HG02759 (cell line): ENCODE results near the gene BIRC7.

Experiments
- ATAC-seq: cut with Tn5 transposase; IDR thresholded peaks from one replicate; pipeline ENCODE4 v1.9.1; 2021; ENCODE audit warnings: mild to moderate bottlenecking, moderate library complexity; ENCODE audit not compliant: unreplicated experiment

BIRC7 gene

DNA sequence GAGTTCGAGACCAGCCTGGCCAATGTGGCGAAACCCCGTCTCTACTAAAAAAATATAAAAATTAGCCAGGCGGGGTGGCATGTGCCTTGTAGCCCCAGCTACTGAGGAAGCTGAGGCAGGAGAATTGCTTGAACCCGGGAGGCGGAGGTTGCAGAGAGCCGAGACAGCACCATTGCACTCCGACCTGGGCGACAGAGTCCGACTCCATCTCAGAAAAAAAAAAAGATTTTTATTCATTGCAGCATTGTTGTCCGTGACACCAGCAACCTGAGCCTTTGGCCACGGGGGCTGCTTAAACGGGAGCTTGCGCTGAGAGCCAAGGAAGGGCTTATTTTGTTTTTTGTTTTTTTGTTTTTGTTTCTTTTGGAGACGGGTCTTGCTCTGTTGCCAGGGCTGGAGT, 44.2 kb downstream of the BIRC7 start:
- ATAC-seq: no peak

DNA sequence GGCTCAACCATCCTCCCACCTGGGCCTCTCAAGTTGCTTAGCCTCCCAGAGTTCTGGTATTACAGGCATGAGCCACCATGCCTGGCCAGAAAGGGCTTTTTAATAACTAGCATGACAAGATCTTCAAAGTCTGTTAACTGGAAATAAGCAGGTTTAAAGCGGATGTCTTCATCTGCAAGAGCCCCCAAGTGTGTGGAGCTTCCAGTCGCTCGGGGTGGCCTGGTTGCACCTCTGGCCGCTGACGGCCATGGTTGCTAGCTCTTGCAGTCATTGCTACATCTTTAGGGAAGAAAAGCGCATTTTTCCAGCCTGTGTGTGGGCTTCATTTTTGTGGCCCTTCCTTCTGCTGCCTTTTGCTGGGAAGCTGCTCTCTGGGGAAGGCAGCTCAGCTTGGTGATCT, 44.7 kb downstream of the BIRC7 start:
- no peak for ATAC-seq

DNA sequence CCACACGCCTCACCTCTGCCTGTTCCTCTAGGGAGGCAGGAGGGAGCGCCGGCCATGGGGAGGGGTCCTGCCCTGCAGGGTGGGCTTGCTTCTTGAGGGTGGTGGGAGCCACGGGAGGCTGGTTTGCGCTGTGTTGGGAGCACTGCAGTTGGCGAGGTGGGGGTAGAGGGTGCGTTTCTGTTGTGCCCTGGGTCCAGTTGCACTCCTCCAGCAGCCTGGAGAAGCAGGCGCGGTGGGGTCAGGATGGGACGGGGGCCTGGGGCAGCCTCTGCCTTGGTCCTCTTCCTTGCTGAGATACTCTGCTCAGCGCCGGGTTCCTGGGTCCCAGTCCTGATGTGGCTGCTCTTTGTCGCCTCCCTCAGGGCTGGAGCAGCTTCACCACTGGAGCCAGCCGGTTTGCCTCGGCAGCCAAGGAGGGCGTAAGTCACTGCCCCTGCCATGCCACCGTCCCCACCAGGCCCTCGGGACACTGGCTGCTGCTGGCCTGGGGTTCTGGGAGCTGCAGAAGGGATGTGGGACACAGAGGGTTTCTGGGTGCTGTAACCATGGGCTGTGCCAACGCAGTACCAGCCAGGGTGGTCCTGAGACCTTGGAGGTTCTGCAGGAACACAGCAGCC, 45.3 kb downstream of the BIRC7 start:
- no peak for ATAC-seq

DNA sequence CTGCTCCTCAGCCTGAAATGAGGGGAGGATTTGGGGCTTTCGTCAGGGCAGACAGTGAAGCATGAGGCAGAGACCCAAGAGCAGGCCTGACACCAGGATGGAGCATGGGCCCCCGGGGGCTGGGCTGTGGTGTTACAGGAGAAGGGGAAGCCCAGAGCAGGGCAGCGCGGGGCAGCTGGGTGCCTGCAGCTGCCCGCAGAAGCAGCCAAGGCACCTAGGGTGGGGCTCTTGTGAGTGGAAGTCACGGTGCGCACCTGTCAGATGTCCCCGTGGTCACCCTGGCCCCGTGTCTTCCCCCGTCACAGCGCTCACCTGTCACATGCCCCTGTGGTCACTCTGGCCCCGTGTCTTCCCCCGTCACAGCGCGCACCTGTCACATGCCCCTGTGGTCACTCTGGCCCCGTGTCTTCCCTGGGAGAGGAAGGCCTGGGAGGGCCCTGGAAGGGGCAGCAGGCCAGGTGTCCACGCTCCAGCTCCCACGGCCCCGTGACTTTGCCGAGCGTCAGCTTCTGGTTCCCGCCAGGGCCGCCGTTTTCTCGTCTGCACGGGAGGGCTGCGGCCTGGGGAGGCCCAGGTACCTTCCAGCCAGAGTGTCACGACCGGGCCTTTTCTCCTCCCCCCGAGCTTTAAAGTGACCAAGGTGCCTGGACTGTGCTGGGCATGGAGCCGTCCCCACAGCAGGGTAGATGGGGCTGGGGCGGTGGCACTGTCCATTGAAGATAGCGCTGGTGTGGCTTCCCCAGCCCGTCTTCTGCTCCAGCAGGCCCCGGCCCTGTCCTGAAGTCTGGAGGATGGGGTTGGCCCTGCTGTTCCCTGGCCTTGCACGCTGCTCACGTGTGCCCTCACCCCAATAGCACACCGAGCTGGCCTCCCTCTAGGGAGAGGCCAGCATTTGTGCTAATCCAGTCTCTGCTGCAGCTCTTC, 46.3 kb downstream of the BIRC7 start:
- ATAC-seq: no peak

DNA sequence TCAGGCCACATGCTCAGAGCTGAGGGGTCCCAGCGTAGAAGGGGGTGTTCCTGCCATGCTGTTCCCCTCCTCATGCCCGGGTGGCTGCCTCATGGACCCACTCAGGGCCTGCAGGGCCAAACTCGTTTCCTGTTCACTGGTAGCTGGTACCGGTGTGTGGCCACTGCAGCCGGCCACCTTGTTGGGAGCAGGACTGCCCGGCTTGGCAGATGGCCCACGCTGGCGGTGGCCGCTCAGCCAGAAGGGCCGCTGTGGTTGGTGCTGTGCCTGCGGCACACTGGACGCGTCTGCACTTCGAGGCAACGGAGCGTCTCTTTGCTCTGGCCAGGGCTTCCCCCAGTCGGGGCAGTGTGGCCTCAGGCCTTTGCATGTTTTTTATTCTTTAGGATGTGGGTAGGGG, 47.2 kb downstream of the BIRC7 start:
- no peak for ATAC-seq

DNA sequence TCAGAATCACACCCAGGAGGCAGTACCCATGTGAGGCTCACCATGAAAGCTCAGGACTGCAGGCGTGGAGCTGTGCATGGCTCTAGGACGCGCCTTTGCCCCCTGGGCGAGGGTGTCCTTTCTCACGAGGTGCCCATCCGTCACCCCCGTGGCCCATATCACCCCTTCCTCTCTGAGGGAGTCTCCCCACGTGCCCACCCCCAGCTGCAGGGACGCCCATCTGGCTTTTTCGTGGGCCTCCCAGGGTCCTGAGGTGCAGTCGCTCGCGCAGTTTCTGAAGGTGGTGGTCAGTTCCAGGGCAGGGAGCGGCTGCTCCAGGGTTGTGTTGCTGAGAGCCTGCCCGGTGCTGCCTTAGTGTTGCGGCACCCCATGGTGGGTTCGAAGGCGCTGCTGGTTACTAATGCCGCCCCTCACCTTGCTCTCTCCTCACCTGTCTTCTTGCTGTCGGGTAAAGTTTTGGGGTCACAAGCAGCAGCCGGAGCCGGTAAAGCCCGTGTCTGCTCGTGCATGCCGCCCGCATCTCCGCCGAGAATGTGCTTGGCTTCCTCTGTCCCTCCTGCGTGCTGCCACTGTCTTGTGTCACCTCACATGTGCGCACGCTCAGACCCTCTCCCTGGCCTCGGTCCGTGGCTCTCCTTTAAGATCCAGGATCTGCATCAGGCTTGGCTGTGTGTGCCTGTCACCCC, 47.8 kb downstream of the BIRC7 start:
- no peak for ATAC-seq

DNA sequence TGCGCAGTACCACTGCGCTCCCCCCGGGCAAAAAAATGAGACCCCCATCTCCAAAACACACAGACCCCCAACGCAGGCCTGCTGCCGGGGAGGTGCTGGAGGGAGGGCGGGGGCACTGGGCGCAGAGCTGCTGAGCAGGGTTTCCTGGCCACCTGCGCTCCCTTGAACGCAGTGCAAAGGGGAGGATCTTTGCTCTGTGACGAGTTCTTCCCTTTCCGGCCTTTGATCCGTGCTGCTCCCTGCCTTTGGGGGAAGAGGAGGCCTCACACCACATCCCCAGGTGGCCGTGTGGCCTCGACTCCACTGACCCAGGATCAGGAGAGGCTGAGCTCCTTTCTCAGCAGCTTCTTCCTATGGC, 48.4 kb downstream of the BIRC7 start:
- no peak for ATAC-seq

DNA sequence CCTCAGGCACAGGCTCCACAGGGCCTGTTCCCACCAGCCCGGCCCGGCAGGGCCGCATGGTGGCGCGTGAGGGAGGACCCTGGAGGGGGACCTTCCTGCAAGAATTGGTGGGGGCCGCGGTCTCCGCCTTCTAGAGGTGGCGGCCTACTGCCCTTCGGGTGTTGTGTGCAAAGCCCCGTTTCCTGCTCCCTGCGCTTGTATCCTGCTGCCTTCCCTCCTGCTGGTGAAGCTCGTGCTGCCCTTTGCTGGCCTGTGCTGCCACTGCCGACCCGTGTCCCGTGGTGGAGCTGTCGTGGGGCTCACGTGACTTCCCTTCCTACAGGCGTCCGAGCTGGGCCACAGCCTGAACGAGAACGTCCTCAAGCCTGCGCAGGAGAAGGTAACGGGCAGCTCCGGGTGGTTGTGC, 48.8 kb downstream of the BIRC7 start:
- ATAC-seq: no peak

DNA sequence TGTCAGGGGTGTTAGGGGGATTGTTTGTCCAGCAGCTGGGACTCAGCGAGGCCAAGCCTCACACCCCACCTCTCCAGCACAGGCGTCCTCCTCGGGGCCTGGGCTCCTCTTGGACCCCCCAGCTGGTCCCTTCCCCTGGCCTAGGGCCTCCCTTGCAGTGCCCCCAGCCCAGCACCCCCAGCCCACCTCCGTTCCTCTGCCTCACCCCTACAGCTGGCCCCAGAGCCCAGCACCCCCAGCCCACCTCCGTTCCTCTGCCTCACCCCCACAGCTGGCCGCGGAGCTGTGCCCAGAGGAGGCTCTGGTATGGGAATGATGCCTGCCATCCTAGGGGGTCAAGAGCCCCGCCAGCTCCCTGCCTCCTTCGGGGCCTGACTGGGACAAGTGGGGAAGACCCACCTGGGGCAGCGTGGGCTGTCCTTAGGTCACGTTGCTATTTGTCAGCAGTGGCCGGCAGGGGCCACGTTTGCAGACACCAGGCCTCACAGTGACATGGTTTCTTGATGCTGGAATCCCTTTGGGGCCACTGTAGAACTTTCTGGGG, 49.3 kb downstream of the BIRC7 start:
- no peak for ATAC-seq

DNA sequence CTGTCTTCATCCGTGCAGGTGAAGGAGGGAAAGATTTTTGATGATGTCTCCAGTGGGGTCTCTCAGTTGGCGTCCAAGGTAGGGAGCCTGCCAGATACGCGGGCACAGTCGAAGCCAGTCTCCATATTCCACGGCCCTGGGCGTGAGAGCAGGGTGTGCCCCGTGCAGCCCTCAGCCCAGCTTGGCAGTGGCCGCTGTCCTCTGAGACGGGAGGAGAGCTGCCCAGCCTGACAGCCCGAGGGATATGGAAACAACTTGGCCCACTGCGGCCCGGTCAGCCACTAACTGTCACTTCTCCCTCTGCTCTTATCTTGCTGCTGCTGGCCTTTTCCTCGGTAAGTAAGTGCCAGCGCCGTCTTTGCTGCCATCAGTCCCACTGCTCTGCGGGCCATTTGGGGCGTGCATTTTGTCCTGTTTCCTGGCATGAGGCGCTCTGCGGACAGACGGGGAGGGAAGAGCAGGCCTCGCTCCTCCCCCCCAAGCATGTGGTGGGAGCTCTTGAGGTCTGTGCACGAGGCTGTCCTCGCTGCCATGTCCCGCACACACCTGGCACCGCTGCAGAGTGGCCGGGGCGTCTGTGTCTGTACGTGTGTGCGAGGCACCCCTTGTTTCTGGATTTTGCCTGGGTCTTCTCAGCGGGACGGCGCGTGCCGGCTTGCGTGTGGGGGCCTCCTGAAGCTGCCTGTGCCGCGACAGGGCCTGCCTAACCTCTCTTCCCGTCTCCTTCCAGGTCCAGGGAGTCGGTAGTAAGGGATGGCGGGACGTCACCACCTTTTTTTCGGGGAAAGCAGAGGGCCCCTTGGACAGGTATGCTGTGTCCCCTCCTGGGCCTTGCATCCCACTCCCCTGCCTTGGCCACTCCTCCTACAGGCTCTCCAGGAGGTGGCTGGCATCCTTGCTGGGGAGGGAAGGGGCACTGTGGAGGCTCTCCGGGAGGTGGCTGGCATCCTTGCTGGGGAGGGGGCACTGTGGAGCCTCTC, 50.2 kb downstream of the BIRC7 start:
- ATAC-seq: no peak

DNA sequence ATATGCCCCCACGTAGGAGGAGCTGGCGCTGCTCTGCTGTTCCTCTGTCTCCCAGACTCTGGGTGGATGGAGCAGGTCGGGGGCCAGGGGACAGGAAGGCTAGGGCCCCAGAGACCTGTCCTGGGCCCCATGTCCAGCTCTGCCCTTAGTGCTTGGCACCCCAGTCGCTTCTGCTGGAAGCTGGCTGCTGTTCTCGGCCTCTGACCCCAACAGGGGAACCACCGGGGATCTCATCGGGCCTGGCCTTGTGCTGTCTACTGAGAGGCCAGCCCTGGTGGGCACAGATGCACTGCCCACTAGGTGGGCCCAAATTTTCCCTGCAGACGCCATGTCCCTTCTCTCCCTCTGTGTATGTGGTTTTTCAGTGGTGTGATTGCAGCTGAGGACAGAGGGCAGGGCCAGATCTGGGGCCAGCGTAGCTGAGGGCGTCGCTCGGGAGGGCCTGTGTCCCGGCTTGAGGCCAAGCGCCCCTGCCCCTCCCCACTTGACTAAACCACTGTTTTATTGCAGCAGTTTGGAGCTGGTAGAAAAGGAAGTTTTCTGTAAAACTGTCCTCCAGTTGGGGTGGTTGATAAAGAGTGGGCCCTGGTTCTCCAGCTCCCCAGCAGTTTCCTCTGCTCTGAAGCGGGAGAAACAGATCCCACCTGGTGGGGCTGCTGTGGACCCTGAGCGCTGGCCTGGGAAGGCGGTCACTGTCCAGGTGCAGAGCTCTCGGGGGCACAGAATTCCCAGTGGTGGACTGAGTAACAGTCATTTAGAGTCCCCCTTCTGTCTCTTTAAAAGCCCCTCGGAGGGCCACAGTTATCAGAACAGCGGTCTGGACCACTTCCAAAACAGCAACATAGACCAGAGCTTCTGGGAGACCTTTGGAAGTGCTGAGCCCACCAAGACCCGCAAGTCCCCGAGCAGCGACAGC, 51.3 kb downstream of the BIRC7 start:
- ATAC-seq: no peak

DNA sequence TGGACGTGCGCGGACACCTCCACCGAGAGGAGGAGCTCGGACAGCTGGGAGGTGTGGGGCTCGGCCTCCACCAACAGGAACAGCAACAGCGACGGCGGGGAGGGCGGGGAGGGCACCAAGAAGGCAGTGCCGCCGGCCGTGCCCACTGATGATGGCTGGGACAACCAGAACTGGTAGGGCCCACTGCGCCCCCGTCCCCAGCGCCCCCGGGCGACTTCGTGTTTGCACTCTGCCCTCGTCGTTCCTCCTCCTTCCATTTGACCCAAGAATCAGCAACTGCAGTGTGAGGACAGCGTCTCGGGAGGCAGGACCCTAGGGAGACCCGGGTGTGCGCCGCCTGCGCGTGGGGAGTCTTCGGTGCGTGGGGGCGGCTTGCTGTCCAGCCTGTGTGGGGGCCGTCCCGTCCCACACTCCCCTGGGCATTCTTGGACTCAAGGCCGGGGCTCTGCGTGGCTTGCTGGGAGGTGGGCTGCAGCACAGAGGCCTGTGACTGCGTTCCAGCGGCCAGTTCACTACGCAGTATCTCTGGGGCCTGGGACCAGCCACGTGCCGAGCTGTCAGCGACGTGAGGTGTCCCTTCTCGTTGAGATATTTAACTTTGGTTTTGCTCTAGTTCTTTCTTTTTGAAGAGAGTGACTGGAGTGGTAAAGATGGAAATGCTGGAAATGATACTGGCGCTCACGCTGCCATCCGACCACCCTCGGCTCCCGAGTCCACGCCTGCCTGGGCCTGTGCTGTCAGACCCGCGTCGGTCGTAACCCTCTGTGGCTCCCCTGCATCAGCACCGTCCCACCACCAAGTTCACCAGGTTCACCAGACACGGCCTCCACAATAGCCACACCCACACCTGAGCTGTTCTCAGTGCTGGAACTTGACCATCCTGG, 52.2 kb downstream of the BIRC7 start:
- no peak for ATAC-seq

DNA sequence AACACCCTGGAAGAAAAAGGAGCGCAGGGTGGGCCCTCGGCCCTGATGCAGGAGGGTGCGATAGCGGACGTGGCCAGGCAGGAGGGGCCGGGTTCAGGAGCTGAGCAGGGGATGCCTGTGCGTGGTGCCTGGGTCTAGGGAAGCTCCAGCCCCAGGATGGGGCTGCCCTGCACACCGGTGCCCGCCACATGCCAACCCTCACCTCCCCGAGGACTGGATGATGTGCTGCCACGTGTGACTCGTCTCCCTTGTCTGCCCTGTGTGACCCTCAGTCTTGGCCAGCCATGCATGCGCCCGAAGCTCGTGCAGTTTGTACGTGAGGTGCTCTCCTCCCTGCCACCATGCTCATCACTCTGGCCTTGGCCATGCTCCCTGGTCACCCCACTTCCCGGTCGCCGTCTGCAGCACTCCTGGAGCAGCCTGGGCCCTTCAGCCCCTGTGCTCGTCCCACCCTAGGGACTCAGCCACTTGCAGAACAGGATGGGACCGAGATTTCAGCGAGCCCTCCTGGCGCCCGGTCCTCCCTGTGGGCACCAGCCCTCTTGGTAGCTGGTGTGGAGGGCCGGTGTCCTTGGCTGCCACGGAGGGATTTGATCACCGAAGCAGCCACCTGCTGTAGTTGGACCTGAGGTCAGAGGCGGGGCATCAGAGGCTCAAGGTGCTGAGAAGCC, 53.0 kb downstream of the BIRC7 start:
- no peak for ATAC-seq

DNA sequence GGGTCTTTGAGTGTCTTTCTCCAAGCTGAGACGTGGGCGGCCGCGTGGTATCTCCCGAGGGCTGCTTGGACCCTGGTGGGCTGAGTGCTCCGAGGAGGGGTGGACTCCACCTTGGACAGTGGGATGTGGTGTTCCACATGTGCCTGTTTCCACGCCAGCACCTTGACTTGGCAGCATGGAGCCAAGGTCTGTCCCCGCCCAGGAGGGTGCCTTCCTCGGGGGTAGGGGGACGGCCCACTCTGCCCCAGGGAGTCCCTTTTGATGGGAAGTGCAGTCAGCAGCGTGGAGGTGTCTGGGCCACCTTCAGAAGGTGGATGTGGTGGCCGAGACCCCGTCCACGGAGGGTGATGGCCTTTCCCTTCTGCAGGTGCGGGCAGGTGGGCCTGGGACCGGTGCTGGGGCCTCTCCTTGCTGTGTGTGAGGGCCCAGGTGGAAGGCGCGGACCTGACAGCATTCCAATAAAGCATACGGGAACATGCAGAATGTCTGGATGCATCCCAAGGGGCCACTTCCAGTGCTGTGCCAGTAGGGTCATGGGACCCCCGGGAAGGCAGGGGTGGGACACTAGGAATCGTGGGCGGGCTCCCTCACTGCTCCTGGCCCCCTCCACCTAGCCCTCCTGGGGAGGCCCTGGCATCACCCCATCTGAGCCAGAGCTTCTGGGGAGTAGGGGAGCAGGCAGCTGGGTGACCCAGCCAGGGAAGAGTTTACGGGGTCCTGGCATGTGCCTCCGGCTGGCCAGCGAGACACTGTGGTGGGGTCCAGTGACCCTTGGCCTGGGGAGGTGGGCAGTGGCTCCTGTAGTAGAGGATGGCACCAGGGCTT, 53.8 kb downstream of the BIRC7 start:
- no peak for ATAC-seq
